ENCODE measurements around the gene DNAJB4.
"Not testable (repeated sequence)": the region's sequence is repeated elsewhere in the genome, so short reads cannot be mapped to it uniquely, and the experiment has no call there.

DNAJB4 gene

DNA sequence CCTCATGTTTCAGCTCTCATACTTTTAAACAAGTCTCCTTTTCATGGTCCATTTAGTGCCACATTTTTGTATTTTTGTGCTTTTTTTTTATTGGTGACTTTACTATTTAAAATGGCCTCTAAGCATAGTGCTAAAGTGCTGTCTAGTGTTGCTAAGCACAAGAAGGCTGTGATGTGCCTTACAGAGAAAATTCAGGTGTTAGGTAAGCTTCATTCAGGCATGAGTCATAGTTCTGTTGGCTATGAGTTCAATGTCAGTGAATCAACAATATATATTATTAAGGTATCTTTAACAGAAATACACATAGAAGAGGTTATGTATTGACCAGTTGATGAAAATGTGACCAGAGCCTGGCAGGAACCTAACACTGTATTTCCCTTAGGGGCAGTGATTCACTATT lies 13.1 kb upstream of the DNAJB4 start:
- DNase-seq, result no peak

DNA sequence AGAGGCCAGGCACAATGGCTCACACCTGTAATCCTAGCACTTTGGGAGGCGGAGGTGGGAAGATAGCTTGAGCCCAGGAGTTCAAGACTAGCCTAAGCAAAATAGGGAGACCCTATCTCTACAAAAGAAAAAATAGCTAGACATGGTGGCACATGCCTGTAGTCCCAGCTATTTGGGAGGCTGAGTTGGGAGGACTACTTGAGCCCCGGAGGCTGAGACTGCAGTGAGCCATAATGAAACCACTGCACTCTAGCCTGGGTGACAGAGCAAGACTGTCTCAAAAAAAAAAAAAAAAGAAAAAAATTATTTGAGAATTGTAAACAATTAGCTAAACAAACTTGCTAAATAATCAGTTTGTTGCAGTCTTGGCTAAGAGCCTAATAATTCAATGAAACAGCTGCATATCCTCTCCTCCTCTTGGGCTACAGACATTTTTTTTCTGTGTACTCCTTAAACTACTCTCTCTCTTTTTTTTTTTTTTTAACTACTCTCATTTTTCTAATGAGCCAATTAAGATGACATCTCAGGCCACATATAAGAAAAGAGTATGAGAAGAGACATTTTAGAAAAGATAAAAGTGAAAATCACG lies 10.5 kb upstream of the DNAJB4 start:
- DNase-seq, result no peak

- no peak for DNase-seq
Observed at GRCh38 chr1:77996734-77997133, 8.0 kb upstream of the DNAJB4 start.

- DNase-seq, result not testable (repeated sequence)
Observed at GRCh38 chr1:78000536-78000935, 4.2 kb upstream of the DNAJB4 start.

GRCh38 chr1:78003070-78003746 lies 1.5 kb upstream of the DNAJB4 start:
- DNase-seq, result peak; percentile 12

DNA sequence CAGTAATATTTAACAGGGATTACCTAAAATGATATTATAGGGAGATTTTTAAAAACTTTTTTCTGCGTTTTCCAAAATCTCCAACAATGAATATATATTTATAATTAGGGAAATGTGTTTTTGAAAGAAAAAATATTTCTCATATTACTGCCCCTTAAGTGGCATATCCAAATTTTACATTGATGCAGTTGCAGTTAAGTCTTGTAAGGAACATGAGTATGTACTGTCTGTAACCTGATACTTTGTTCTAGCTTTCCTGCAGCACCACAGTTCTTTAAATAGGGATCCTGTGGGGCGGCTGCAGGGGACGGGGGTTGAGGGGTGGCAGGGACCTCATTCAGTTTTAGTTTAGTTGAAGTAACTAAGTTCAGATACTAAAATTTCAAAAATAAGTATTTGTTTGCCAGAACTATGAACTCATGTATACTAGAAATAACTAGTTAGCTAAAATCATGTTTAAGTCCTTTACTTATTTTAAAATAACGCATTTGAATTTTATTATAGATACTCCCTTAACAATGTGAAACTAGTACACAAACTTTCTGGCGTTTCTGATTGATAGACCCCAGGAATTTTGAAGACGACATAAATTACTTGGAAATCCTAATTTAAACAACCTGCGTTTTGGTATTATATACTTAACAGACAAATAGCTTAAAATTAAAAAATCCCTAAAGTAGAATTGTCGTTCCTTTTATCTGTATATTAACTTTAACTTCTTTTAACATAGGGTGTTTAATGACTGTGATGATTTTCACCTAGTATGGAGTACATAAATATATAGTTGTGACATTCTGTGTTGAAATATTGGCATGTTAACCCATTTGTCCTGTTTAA lies 639 bp upstream of the DNAJB4 start:
- peak; percentile 68 for DNase-seq

DNA sequence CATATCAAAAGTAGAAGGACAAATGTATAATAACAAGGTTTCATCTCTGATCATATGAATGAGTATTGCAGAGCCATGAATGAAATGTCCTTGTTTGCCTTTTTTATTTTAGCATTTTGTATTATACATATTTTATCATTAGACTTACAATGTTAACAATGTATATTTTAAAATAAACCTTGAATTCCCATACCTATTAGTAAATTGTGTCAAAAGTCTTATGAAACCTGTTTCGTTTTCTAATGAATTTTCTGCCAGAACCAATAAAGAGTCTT lies 646 bp downstream of the DNAJB4 start:
- no peak for DNase-seq

GRCh38 chr1:78005755-78006154 lies 1.0 kb downstream of the DNAJB4 start:
- no peak for DNase-seq

GRCh38 chr1:78006521-78006920 lies 1.8 kb downstream of the DNAJB4 start:
- DNase-seq, result no peak

DNA sequence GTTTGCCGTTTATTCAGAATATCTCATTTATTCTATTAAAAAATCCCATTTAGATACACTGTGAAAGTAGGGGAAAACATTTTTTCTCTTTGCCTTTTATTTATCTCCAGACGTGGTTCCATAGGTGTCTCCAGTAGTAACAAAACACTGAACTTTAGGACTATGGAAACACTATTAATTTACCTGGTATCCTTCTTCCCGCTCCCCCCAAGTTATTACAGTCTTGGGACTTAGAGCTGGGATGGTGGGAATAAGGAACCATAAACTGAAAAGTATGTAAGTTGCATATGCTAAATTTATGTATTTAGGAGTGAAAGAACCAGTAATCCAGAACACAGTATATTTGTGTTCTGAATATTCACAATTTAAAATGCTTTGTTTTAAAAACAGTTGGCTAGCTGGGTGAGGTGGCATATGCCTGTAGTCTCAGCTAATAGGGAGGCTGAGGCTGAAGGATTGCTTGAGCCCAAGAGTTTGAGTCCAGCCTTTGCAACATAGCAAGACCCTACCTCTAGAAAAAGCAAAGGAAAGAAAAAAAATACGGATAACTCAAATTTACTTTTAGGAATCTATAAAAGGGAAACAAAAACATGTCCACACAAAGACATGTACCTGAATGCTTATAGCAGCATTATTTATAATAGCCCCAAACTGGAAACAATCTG lies 3.1 kb downstream of the DNAJB4 start:
- no peak for DNase-seq

DNA sequence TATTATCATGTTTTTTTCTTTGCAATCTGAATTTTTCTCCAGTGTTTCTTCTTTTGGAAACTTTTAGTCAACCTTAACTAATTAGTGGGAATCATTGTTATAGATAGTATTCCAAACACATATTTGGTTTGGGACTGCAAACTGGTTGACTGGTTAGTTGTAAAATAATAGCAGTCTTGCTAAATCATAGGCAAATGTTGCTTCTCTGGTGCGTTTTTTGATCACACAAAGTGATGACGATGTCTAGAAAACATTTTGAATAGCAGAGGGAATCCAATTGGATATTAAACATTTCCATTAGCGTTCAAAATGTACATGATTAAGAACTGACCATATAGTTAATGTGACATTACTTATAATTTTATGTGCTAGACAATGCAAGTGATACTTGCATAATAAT lies 4.5 kb downstream of the DNAJB4 start:
- DNase-seq, result no peak

GRCh38 chr1:78009836-78010235 lies 5.1 kb downstream of the DNAJB4 start:
- DNase-seq, result no peak

DNA sequence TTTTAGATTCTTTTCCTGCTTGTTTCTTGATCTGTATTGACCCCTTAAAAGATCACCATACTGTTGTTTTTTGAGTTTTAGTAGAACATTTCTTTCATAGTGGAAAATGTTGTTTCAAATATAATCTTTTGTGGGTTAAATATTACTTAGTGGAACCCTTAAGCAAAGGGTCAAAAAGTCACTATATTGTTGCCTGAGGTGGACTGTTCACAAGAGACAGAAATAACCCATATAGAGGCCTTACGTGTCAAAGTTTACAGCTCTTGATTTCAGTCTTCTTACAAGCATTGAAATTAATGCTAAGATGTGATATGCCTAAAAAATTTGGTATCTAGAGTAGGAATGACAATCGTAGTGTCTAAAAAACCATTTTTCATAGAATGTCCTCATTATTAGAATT lies 6.3 kb downstream of the DNAJB4 start:
- DNase-seq, result no peak

GRCh38 chr1:78015148-78015547 lies 10.4 kb downstream of the DNAJB4 start:
- DNase-seq, result no peak

DNA sequence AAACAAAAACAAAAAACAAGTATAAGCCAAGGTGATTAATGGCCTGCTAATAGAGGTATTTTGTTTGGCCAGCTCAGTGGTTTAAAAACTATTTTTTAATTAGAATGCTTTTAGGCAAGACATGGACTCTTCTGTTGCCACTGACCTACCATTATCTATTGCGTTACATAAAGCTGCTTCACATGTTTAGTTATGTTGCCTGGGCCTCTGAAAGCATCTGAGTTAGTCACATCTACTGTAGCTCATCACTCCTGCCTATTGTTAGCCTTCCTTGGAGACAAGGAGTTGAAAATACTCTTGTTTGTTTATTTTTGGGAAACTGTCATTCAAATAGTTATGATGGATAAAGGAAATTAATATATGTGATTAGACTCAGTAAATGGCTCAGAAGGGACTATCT lies 14.3 kb downstream of the DNAJB4 start:
- DNase-seq, result no peak

DNA sequence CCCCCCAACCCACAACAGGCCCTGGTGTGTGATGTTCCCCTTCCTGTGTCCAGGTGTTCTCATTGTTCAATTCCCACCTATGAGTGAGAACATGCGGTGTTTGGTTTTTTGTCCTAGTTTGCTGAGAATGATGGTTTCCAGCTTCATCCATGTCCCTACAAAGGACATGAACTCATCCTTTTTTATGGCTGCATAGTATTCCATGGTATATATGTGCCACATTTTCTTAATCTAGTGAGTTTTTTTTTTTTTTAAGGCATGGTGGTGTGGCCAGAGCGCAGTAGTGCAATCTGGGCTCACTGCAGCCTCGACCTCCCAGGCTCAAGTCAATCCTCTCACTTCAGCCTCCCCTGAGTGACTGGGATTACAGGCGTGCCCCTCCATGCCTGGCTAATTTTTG lies 16.4 kb downstream of the DNAJB4 start:
- not testable (repeated sequence) for DNase-seq

GRCh38 chr1:78029793-78030192 lies 25.1 kb downstream of the DNAJB4 start:
- DNase-seq, result no peak

DNA sequence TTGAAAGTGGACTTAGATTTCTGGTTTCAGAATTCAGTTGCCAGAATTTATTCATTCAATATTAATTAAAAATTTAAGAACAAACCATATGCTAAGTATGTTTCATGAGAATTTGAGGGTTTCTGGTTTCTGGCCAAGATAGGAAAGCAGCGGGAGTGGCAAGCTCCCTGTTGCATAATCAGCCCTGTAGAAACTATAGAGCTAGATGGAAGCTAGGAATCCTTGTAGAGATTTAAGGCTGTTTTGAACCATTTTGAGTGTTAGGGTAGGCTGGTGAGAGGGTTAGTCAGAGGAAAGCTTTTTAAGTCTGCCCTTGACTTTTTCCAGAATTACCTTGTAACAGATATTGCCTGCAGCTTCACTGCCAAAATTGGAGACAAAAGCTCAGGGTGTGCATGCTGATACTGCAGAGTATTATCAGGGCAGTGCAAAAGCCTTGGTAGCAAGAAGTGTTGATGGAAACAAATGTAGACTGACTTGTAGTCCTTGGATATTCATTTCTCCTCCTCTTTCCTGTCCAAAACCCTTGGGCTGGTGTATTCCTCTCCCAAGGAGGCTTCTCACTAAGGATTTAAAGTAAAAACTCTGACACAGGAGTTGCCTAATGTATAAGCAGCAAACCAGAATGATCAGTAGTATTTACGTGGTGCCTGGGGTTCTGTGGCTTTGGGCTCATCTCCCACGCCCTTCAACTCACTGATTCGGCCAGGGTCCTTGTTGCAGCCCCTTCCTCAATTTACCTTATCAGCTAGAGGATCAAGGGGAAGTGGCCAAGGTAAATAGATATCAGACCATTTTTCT lies 28.5 kb downstream of the DNAJB4 start:
- DNase-seq, result no peak

- no peak for DNase-seq
Observed at GRCh38 chr1:78033797-78034172, 29.0 kb downstream of the DNAJB4 start.

DNA sequence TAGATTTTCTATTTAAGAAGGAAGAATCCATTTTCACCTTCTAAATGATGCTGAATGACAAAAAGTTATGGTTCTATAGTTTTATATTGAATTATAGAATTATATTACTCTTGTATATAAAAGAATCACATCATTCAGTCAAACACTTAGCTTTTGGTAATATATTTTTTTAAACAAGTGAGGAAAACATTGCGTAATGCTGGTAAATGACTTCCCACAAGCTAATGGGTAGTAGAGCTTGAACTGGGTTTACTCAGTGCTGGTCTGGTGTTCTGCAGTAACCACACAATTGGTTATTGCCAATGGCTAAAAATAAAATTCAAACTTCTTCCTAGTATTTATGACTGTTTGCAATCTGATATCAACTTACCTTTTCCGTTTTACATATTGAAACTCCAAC lies 30.4 kb downstream of the DNAJB4 start:
- no peak for DNase-seq

- DNase-seq, result no peak
Observed at GRCh38 chr1:78036450-78036849, 31.7 kb downstream of the DNAJB4 start.

DNA sequence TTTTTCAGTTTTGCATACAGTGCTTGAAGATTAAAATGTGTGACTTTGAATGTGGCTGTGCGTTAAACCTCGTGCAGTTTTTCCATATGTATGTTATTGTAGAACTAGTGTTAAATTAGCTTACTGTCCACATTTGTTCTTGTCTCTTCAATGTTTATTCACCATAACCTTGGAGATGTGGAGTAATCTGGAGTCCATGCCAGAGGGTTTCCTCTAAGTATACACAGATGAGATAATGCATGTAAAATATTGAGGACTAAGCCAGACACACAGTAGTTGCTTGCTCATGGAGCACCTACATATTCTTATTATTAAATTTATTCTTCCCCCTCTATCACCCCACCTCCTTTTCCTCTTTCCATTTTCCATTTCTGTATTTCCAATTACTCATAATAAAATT lies 33.3 kb downstream of the DNAJB4 start:
- no peak for DNase-seq

DNA sequence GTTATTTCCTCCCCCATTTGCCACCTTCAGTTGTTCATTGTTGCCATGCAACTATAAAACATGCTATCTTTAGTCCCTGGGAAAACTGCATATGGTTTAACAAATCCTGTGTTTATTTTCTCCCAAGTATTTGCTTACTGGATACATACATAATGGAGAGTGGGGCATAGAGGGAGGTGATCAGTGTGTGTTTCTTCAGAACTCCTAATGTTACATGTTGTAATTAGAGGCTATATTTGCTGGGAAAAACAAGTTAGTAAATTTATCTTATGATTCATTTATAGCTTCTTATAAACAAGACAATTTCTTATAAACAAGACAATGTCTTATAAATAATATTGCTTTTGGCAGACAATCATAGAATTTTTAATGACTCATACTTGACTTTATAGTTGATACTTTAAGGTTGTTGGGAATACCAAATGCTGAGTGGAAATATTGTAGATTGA lies 33.8 kb downstream of the DNAJB4 start:
- no peak for DNase-seq

All from activated CD4-positive, alpha-beta T cell treated with anti-CD3 and anti-CD28 coated beads, Interleukin-2, amount 50 U/mL, for 16 hours (primary cell).